Sigmoid colon (tissue), 4 donors: Measurements from ENCODE around the gene CCDC85A.

Experiments
- EP300 ChIP-seq, 4 donors: sonication (generic); formaldehyde crosslinking; IDR thresholded peaks; one replicate each; pipeline ENCODE4 v1.6.1; 2017; ENCODE audit warnings: antibody characterized with exemption in 4 of 4
- POLR2A ChIP-seq, 2 donors: fragments of 450-650 bp; IDR thresholded peaks; one replicate each; pipeline ENCODE4 v1.6.1; 2016; ENCODE audit warnings: antibody characterized with exemption in 2 of 2, mild to moderate bottlenecking in 2 of 2, moderate library complexity in 2 of 2
- TF ChIP-seq, protein P1 (sequence below), 4 experiments: fragments of 450-650 bp in 3 of 4; fragments of 200-600 bp in 1 of 4; IDR thresholded peaks; one replicate each; pipeline ENCODE4 v1.5.1; 2016 to 2019; ENCODE audit warnings: antibody characterized with exemption in 4 of 4, mild to moderate bottlenecking in 3 of 4, moderate library complexity in 2 of 4

DNA sequence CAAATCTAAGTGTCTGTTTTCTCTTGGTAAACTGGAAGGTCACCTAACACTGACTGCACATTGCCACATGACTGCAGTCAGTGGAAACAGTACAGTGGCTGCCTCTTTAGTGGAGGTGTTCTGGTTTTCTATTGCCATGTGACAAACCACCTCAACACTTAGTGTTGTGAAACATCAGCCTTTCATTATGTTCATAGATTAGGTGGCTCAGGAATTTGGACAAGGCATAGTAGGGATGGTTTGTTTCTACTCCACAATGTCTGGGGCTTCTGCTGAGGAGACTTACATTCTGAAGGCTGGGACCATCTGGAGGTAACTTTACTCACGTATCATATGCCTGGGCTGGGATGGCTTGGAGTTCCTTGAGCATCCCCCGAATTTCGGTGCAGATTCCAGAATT is 26.5 kb downstream of the CCDC85A start:
- TF ChIP-seq, protein P1, sequence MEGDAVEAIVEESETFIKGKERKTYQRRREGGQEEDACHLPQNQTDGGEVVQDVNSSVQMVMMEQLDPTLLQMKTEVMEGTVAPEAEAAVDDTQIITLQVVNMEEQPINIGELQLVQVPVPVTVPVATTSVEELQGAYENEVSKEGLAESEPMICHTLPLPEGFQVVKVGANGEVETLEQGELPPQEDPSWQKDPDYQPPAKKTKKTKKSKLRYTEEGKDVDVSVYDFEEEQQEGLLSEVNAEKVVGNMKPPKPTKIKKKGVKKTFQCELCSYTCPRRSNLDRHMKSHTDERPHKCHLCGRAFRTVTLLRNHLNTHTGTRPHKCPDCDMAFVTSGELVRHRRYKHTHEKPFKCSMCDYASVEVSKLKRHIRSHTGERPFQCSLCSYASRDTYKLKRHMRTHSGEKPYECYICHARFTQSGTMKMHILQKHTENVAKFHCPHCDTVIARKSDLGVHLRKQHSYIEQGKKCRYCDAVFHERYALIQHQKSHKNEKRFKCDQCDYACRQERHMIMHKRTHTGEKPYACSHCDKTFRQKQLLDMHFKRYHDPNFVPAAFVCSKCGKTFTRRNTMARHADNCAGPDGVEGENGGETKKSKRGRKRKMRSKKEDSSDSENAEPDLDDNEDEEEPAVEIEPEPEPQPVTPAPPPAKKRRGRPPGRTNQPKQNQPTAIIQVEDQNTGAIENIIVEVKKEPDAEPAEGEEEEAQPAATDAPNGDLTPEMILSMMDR (IDR thresholded peaks at IDR 0.05): no peak
- TF ChIP-seq EP300 (IDR thresholded peaks at IDR 0.05): no peak
- no peak for TF ChIP-seq POLR2A (IDR thresholded peaks at IDR 0.05)
